Activated T-cell treated with anti-CD3 and anti-CD28 coated beads, Interleukin-2, amount 50 U/mL, for 24 hours (primary cell): Measurements from ENCODE around the gene TMEM9B.
"Not testable (repeated sequence)": the region's sequence is repeated elsewhere in the genome, so short reads cannot be mapped to it uniquely, and the experiment has no call there.

ENCODE experiments used
- DNase-seq: peaks from one replicate; pipeline ENCODE4 v3.0.0-alpha.2; 2020
- H3K27ac Mint-ChIP-seq: 2 replicates; pipeline ENCODE4 v1.8.0; 2020; ENCODE audit warnings: mild to moderate bottlenecking, mixed read lengths
- H3K27me3 Mint-ChIP-seq: 2 replicates; pipeline ENCODE4 v1.8.0; 2020; ENCODE audit warnings: mixed read lengths
- H3K36me3 Mint-ChIP-seq: 2 replicates; pipeline ENCODE4 v1.8.0; 2020; ENCODE audit warnings: low read depth, mixed read lengths
- H3K4me1 Mint-ChIP-seq: 2 replicates; pipeline ENCODE4 v1.8.0; 2020; ENCODE audit warnings: low read depth, mixed read lengths
- H3K4me3 Mint-ChIP-seq: 2 replicates; pipeline ENCODE4 v1.8.0; 2020; ENCODE audit warnings: mild to moderate bottlenecking, moderate library complexity, mixed read lengths
- H3K9me3 Mint-ChIP-seq: 2 replicates; pipeline ENCODE4 v1.8.0; 2020; ENCODE audit warnings: mixed read lengths

TMEM9B gene

GRCh38 chr11:8964324-8965320 is at the start of gene TMEM9B:
Gene TMEM9B, minus strand, starts transcription at chr11:8964442. Its CDS starts 129 bp downstream, at chr11:8964313.
- H3K9me3 Mint-ChIP-seq, result no peaks in the 10 kb centered on the region
- peak; percentile 92 for DNase-seq
- peak within 1 kb of the TSS; percentile 92 for H3K4me3 Mint-ChIP-seq
- H3K36me3 Mint-ChIP-seq, result peaks cover 28% of the 10 kb centered on the region
- H3K27me3 Mint-ChIP-seq, result no peaks in the 10 kb centered on the region
- H3K4me1 Mint-ChIP-seq, result peaks cover 36% of the 10 kb centered on the region
- H3K27ac Mint-ChIP-seq, result peak within 1 kb of the TSS; percentile 93

GRCh38 chr11:9013373-9013772 is 49.1 kb upstream of the TMEM9B start:
- Mint-ChIP-seq H3K27me3 (no peaks in the 10 kb centered on the region), H3K9me3 (no peaks in the 10 kb centered on the region), H3K4me1 (peaks cover 15% of the 10 kb centered on the region), H3K27ac (no peak overlapping the region), H3K36me3 (no peaks in the 10 kb centered on the region), H3K4me3 (no peak overlapping the region)
- DNase-seq, result no peak

GRCh38 chr11:9009538-9009937 is 45.3 kb upstream of the TMEM9B start:
- not testable (repeated sequence) for DNase-seq, H3K9me3 Mint-ChIP-seq, H3K36me3 Mint-ChIP-seq, H3K27ac Mint-ChIP-seq, H3K4me3 Mint-ChIP-seq, H3K4me1 Mint-ChIP-seq
- H3K27me3 Mint-ChIP-seq, result peaks cover 19% of the 10 kb centered on the region

GRCh38 chr11:9008661-9009060 is 44.4 kb upstream of the TMEM9B start:
- Mint-ChIP-seq H3K27me3 (peaks cover 19% of the 10 kb centered on the region), H3K4me1 (peaks cover 5% of the 10 kb centered on the region), H3K36me3 (no peaks in the 10 kb centered on the region), H3K27ac (no peak overlapping the region), H3K4me3 (no peak overlapping the region), H3K9me3 (no peaks in the 10 kb centered on the region)
- DNase-seq, result no peak

- no peak overlapping the region for H3K4me3 Mint-ChIP-seq
- H3K27ac Mint-ChIP-seq, result no peak overlapping the region
- H3K27me3 Mint-ChIP-seq, result peaks cover 23% of the 10 kb centered on the region
- peaks cover 9% of the 10 kb centered on the region for H3K4me1 Mint-ChIP-seq
- H3K36me3 Mint-ChIP-seq, result no peaks in the 10 kb centered on the region
- no peaks in the 10 kb centered on the region for H3K9me3 Mint-ChIP-seq
- no peak for DNase-seq
These were observed 43.8 kb upstream of the TMEM9B start for GRCh38 chr11:9008011-9008550.

- no peak for DNase-seq
- peaks cover 40% of the 10 kb centered on the region for H3K27me3 Mint-ChIP-seq
- H3K27ac Mint-ChIP-seq, result peak overlapping the region; percentile 35
- H3K36me3 Mint-ChIP-seq, result no peaks in the 10 kb centered on the region
- peaks cover 27% of the 10 kb centered on the region for H3K4me1 Mint-ChIP-seq
- H3K9me3 Mint-ChIP-seq, result no peaks in the 10 kb centered on the region
- H3K4me3 Mint-ChIP-seq, result peak overlapping the region; percentile 18
These were observed 40.8 kb upstream of the TMEM9B start for GRCh38 chr11:9005087-9005486.

GRCh38 chr11:9004183-9004926 is 40.1 kb upstream of the TMEM9B start:
- H3K36me3 Mint-ChIP-seq, result no peaks in the 10 kb centered on the region
- peaks cover 27% of the 10 kb centered on the region for H3K4me1 Mint-ChIP-seq
- H3K4me3 Mint-ChIP-seq, result peak overlapping the region; percentile 18
- peak overlapping the region; percentile 35 for H3K27ac Mint-ChIP-seq
- DNase-seq, result peak; percentile 48
- peaks cover 45% of the 10 kb centered on the region for H3K27me3 Mint-ChIP-seq
- H3K9me3 Mint-ChIP-seq, result no peaks in the 10 kb centered on the region

GRCh38 chr11:9003573-9004182 is 39.4 kb upstream of the TMEM9B start, which contains the start of gene NRIP3:
Gene NRIP3, minus strand, starts transcription at chr11:9004001. Its CDS starts 66 bp downstream, at chr11:9003935.
- peak within 1 kb of the TSS; percentile 64 for H3K4me3 Mint-ChIP-seq
- peaks cover 27% of the 10 kb centered on the region for H3K4me1 Mint-ChIP-seq
- DNase-seq, result peak; percentile 81
- no peaks in the 10 kb centered on the region for H3K36me3 Mint-ChIP-seq
- H3K9me3 Mint-ChIP-seq, result no peaks in the 10 kb centered on the region
- H3K27me3 Mint-ChIP-seq, result peaks cover 50% of the 10 kb centered on the region
- H3K27ac Mint-ChIP-seq, result peak within 1 kb of the TSS; percentile 73

- peak overlapping the region; percentile 73 for H3K27ac Mint-ChIP-seq
- H3K4me1 Mint-ChIP-seq, result peaks cover 27% of the 10 kb centered on the region
- H3K27me3 Mint-ChIP-seq, result peaks cover 56% of the 10 kb centered on the region
- H3K36me3 Mint-ChIP-seq, result no peaks in the 10 kb centered on the region
- no peak for DNase-seq
- H3K4me3 Mint-ChIP-seq, result peak overlapping the region; percentile 64
- H3K9me3 Mint-ChIP-seq, result no peaks in the 10 kb centered on the region
These were observed 38.8 kb upstream of the TMEM9B start for GRCh38 chr11:9002920-9003572.

- no peak overlapping the region for H3K4me3 Mint-ChIP-seq
- peaks cover 60% of the 10 kb centered on the region for H3K27me3 Mint-ChIP-seq
These were observed 37.5 kb upstream of the TMEM9B start for GRCh38 chr11:9001736-9002135.

GRCh38 chr11:8998017-8998416 is 33.8 kb upstream of the TMEM9B start:
- H3K27ac Mint-ChIP-seq, result no peak overlapping the region
- no peaks in the 10 kb centered on the region for H3K9me3 Mint-ChIP-seq
- no peaks in the 10 kb centered on the region for H3K36me3 Mint-ChIP-seq
- DNase-seq, result no peak
- peaks cover 41% of the 10 kb centered on the region for H3K27me3 Mint-ChIP-seq
- H3K4me1 Mint-ChIP-seq, result peaks cover 18% of the 10 kb centered on the region
- H3K4me3 Mint-ChIP-seq, result no peak overlapping the region

More at GRCh38 chr11:9001736-9002135, 37.5 kb upstream of the TMEM9B start:
- DNase-seq, result peak; percentile 47
- H3K9me3 Mint-ChIP-seq, result no peaks in the 10 kb centered on the region
- no peak overlapping the region for H3K27ac Mint-ChIP-seq
- H3K4me1 Mint-ChIP-seq, result peaks cover 27% of the 10 kb centered on the region
- H3K36me3 Mint-ChIP-seq, result no peaks in the 10 kb centered on the region

- peaks cover 14% of the 10 kb centered on the region for H3K4me1 Mint-ChIP-seq
These were observed 33.2 kb upstream of the TMEM9B start for GRCh38 chr11:8997451-8997850.

GRCh38 chr11:8989453-8989852 is 25.2 kb upstream of the TMEM9B start:
- DNase-seq, result no peak

More at GRCh38 chr11:8997451-8997850, 33.2 kb upstream of the TMEM9B start:
- DNase-seq, result no peak
- no peak overlapping the region for H3K4me3 Mint-ChIP-seq
- no peaks in the 10 kb centered on the region for H3K9me3 Mint-ChIP-seq
- H3K27me3 Mint-ChIP-seq, result peaks cover 41% of the 10 kb centered on the region
- H3K36me3 Mint-ChIP-seq, result no peaks in the 10 kb centered on the region
- H3K27ac Mint-ChIP-seq, result no peak overlapping the region

More at GRCh38 chr11:8989453-8989852, 25.2 kb upstream of the TMEM9B start:
- Mint-ChIP-seq H3K36me3 (no peaks in the 10 kb centered on the region), H3K27ac (no peak overlapping the region), H3K9me3 (no peaks in the 10 kb centered on the region), H3K27me3 (peaks cover 12% of the 10 kb centered on the region), H3K4me3 (no peak overlapping the region), H3K4me1 (no peaks in the 10 kb centered on the region)
